GM18951 (cell line): Measurements from ENCODE around the gene SLC19A1.

Experiments
- POLR2A ChIP-seq: IDR thresholded peaks from 4 replicates; pipeline ENCODE4 v1.6.1; 2011; ENCODE audit warnings: mild to moderate bottlenecking; ENCODE audit not compliant: insufficient read length, insufficient read depth; ENCODE audit errors: extremely low read depth
- in situ Hi-C: fragments of 300-500 bp; cut with MboI; formaldehyde crosslinking; loops from one replicate; pipeline ENCODE4 v1.12.0; 2022; ENCODE audit warnings: low sequenced_read_pairs, mixed read lengths, inconsistent platforms; ENCODE audit not compliant: unreplicated experiment

SLC19A1 gene

GRCh38 chr21:45559216-45560105, 17.2 kb upstream of the SLC19A1 start:
- TF ChIP-seq POLR2A: no peak
- in situ Hi-C loops: no loop called here

DNA sequence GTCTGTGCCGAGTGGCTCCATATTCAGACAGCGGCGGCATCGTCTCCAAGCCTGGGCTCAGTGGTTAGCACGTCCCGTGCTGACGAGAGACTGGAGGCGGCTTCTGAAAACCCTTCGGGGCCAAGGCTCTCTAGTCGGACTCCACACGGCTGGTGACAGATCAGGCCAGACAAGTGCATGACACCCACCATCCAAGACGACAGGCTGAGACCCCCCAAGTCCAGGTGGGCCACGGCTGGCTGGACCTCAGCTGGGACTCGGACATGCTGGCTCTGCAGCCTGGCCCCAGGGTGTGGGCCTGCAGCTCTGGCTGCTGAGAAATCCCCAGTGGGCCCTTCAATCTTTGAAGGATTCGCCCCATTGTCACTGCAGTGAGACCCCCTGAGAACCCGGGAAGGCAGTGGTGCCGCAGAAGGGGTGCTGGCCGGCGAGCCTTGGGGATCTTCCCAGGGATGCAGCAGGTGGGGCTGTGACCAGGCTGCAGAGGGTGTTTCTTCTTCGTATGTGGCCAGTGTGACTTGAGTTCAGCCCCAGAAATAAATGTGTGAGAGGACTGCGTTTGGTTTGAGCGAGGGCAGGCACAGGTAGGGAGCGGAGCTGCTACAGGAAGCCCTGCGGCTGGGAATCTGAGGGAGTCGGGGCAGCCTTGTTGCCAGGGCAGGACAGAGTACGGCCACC, 15.9 kb upstream of the SLC19A1 start:
- in situ Hi-C loops: no loop called here
- TF ChIP-seq POLR2A: no peak

GRCh38 chr21:45557616-45558043, 15.4 kb upstream of the SLC19A1 start:
- TF ChIP-seq POLR2A: no peak
- in situ Hi-C loops: no loop called here

DNA sequence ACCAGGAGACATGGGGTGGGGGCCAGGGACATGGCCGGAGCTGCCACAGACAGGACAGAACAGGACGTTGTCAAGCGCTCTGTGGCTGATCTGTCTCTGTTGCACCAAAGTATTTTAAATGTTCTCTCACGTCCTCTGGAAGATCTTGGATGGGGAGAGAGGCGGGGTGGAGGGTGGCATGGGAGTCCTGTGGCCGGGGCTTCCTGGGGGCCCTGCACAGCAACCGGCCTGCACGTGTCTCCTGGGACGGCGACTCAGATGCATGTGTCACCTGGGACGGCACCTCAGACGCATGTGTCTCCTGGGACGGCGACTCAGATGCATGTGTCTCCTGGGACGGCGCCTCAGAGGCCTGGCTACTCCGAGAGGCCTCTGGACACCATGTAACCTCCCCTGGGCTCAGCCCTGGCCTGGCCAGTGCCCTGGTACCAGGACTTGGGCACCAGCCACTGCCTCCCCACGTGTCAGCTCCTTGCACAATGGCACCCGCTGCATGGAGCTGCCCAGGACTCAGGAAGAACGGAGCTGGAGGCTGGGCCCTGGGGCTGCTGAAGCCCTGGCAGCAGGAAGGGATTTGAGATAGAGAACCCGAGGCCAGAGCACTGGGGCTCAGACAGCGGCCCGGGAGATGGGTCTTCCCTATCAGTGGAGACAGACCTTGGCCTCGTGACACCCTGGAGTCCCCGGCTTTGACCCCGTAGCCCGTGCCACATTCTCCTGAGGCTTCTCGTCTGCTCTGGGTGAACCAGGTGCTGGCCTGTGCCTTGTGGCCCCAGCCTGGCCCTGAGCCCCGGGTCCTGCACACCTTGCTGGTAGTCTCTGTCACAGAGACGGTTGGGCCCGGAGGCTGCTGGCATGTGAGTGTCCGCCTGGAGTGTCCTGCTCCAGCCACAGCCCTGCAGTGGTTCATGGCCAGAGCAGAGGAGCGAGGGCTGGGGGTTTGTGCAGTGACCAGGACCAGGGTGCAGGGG, 14.7 kb upstream of the SLC19A1 start:
- in situ Hi-C loops: no loop called here

GRCh38 chr21:45556302-45556644, 14.0 kb upstream of the SLC19A1 start:
- no peak for TF ChIP-seq POLR2A
- in situ Hi-C loops: no loop called here

More for the DNA sequence above, 14.7 kb upstream of the SLC19A1 start:
- no peak for TF ChIP-seq POLR2A

DNA sequence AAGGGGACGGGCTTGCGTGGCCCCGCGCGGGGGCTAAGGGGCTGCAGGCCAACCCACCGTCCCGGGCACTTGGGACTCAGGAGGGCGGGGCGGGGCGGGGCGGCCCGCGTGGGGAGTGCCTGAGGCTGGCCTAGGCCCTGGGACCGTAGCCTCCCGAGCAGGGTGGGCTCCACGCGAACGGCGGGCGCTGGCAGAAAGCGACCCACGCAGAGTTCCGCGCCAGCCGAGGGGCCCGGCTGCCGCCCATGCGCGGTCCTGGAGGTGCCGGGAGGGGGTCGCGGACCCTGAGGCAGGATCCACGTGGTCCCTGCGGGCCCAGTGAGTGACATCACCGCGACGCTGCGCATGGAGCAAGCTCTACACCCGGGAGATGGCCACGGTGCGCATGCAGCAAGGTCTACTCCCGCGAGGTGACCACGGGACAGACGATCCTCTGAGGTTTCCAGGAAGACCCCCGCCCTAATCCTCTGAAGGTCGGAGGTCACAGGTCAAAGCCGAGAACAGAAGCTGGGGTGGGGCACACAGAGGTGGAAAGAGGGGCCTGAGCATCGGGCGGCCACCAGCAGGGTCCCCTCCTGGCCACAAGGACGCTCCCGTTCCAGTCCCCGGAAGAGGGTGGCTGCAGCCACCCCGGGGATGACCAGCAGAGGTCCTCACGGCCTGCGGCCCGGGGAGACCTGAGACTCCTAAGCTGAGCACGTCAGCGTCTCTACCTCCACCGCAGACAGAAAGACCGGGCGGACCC, 13.5 kb upstream of the SLC19A1 start:
- no peak for TF ChIP-seq POLR2A
- in situ Hi-C loops: no loop called here

- in situ Hi-C loops: no loop called here
- no peak for TF ChIP-seq POLR2A
Measured at GRCh38 chr21:45555251-45555556, 13.0 kb upstream of the SLC19A1 start.

DNA sequence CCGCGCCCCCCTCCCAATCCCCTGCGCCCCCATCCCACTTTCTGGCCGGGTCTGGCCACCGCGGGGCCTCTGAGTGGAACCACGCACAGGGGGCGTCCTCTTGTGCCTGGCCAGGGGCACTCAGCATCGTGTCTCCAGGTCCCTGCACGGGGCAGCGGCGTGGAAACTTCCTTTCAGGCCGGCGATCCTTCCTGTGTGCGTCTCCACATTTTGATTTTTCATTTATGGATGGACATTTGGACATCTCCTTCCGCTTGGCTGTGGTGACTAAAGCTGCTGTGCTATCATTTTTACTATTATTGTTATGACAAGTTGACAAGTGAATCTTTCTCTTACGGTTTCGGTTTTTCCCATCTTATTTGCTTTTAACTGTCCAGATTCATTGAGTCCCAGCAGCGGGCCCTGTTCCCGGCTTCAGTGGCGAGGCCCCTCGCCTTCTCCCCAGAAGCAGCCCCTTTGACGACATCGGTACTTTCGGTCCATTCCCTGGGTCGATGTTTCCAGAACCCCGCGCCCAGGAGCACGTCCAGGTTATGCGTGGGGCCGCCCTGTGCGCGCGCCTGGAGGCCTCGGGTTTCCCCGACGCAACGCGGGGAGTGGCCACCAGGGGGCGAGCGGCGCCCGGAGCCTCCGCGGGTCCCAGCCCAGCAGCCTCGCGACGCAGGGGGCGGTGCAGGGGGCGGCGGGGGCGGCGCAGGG, 12.4 kb upstream of the SLC19A1 start:
- peak; percentile 38 for TF ChIP-seq POLR2A
- in situ Hi-C loops: no loop called here

- in situ Hi-C loops: no loop called here
- no peak for TF ChIP-seq POLR2A
Measured at GRCh38 chr21:45552696-45553391, 10.6 kb upstream of the SLC19A1 start.

DNA sequence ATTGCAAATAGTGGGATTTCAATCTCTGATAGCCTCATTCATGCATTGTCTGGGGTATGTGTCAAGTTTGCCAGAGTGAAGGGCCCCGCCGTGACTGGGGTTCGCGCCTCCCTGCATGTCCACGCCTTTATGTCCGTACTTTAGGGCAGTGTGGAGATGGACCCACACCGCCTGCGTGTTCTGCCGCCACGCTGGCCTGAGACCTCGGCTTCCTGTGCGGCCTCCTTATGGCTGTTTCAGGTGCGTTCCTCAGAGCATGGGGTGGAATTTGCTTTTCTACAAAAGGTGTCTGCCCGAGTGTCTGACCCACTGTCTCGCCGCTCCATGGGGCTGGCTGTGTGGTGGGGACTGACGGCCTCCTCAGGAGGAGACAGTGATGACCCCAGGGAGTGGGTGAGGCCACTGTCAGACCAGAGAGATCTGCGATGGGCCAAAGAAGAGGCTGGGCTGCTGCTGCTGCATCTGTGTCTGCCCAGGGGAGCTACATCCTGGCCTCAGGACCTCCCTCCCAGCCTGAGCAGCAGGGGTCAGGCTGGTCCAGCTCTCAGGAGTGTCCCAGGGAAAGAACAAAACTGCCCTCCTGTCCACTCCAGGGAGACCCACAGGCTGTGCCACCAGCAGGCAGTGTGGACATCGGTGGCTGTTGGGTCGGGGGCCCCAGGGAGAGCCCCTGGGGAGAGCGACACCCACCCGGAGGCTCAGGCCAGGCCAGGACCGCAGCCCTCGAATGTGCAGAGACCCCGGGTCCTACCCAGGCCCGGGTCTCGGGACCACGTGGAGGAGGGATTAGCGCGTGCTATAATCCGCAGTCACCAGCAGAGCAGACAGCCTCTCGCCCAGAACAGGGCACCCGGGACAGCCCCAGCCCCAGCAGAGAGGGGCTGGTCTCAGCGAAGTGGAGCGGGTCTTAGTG, 9.8 kb upstream of the SLC19A1 start:
- TF ChIP-seq POLR2A: no peak
- in situ Hi-C loops: no loop called here

DNA sequence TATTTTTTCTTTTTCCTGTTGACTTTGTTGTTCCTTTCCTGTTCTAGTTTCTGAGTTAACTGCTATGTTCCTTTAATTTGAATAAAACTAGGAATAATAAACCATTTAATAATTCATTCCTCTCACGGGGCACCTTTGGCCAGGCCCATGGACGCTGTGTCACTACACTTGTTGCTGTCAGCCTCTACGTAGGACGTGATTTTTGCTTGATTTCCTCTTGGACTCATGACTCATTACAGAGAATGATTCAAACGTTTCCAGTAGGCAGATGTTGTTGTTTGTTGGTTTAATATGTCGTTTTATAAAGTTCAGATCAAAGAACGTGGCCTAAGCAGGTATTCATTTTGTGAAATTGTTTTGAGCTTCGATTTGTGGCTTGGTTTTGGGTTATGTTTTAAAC, 9.1 kb upstream of the SLC19A1 start:
- in situ Hi-C loops: no loop called here

More for the DNA sequence above, 9.1 kb upstream of the SLC19A1 start:
- TF ChIP-seq POLR2A: no peak
